Inflammatory macrophage (primary cell): ENCODE results near the gene ADARB1.

ENCODE experiments used
- DNase-seq, 2 donors: peaks; one replicate each; pipeline ENCODE4 v3.0.0-alpha.2; 2020 to 2022

Gene ADARB1

GRCh38 chr21:45153358-45154318 is 79.3 kb downstream of the ADARB1 start:
- DNase-seq: peak in 1 of 2 donors; percentile 6

GRCh38 chr21:45154511-45155508 is 80.4 kb downstream of the ADARB1 start:
- DNase-seq: peak; percentile 24 to 52

- no peak for DNase-seq
These were observed 81.5 kb downstream of the ADARB1 start for GRCh38 chr21:45155910-45156309.

- DNase-seq: no peak
These were observed 82.1 kb downstream of the ADARB1 start for GRCh38 chr21:45156459-45156858.

GRCh38 chr21:45157932-45158331 is 83.6 kb downstream of the ADARB1 start:
- DNase-seq: no peak

- DNase-seq: peak; percentile 61 to 73
These were observed 84.4 kb downstream of the ADARB1 start for GRCh38 chr21:45158491-45159423.

- DNase-seq: no peak
These were observed 85.8 kb downstream of the ADARB1 start for GRCh38 chr21:45160198-45160597.

GRCh38 chr21:45161038-45161945 is 86.9 kb downstream of the ADARB1 start:
- DNase-seq: no peak

- DNase-seq: no peak
These were observed 87.7 kb downstream of the ADARB1 start for GRCh38 chr21:45162115-45162514.

- DNase-seq: no peak
These were observed 88.4 kb downstream of the ADARB1 start for GRCh38 chr21:45162809-45163208.

- DNase-seq: no peak
These were observed 89.2 kb downstream of the ADARB1 start for GRCh38 chr21:45163413-45164123.

GRCh38 chr21:45164124-45164511 is 89.7 kb downstream of the ADARB1 start:
- DNase-seq: peak; percentile 13 to 28

GRCh38 chr21:45164838-45165237 is 90.5 kb downstream of the ADARB1 start:
- DNase-seq: no peak

- DNase-seq: no peak
These were observed 92.6 kb downstream of the ADARB1 start for GRCh38 chr21:45166931-45167330.

- DNase-seq: no peak
These were observed 93.4 kb downstream of the ADARB1 start for GRCh38 chr21:45167796-45168222.

- DNase-seq: no peak
These were observed 94.1 kb downstream of the ADARB1 start for GRCh38 chr21:45168522-45168921.

- DNase-seq: peak; percentile 12 to 32
These were observed 94.6 kb downstream of the ADARB1 start for GRCh38 chr21:45169001-45169400.

- DNase-seq: peak; percentile 7 to 14
These were observed 95.3 kb downstream of the ADARB1 start for GRCh38 chr21:45169682-45170081.

- no peak for DNase-seq
These were observed 96.6 kb downstream of the ADARB1 start for GRCh38 chr21:45170987-45171386.

- DNase-seq: no peak
These were observed 98.0 kb downstream of the ADARB1 start for GRCh38 chr21:45172420-45172819.
